HG03571 (cell line): ENCODE results near the gene GRM1.

ENCODE experiments used
- ATAC-seq: cut with Tn5 transposase; IDR thresholded peaks from one replicate; pipeline ENCODE4 v1.9.1; 2021; ENCODE audit not compliant: unreplicated experiment

The GRM1 gene

DNA sequence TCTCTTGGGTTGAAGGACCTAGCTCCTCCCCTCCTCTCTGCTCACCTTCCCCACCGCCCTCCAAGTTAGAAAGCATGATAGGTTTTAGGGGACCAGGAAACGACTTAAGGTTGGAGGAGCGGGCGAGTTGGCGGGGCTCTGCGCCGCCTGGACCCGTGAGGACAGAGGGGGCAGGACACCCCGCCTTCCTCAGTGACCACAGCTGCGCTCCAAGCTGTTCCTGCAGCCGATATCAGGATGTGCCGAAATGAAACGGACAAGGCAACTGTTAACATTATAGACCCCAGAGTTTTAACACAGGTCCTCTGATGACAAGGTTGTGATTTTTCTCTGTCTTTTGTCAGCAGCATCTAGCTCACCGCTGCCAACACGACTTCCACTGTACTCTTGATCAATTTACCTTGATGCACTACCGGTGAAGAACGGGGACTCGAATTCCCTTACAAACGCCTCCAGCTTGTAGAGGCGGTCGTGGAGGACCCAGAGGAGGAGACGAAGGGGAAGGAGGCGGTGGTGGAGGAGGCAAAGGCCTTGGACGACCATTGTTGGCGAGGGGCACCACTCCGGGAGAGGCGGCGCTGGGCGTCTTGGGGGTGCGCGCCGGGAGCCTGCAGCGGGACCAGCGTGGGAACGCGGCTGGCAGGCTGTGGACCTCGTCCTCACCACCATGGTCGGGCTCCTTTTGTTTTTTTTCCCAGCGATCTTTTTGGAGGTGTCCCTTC is at the start of gene GRM1:
Gene GRM1, plus strand, starts transcription at position 212 of the 722 bp plus-strand sequence. Its CDS starts 456 bp downstream, at position 668.
- ATAC-seq, result no peak

- ATAC-seq, result no peak
Measured at GRCh38 chr6:146009338-146009737, 19.5 kb upstream of the GRM1 start.

GRCh38 chr6:146014233-146014632 is 14.6 kb upstream of the GRM1 start:
- ATAC-seq, result no peak

DNA sequence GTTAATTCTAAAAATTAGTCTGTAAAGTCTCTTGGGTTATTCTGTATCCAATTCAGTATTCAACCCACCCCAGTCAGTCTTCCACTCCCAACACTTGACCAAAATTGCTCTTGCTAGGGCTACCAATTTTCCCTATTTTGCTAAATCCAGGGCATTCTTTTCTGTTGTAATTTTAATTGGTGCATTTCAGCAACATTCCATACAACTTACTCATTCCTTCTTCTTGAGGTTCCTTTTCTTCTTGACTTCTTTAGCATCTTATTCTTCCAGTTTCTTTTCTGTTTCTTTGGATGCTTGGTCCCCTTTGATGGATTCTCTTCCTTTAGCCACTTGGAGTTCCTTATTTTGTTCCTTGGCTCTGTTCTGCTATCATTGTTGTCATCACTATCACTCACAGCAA is 11.2 kb upstream of the GRM1 start:
- no peak for ATAC-seq

DNA sequence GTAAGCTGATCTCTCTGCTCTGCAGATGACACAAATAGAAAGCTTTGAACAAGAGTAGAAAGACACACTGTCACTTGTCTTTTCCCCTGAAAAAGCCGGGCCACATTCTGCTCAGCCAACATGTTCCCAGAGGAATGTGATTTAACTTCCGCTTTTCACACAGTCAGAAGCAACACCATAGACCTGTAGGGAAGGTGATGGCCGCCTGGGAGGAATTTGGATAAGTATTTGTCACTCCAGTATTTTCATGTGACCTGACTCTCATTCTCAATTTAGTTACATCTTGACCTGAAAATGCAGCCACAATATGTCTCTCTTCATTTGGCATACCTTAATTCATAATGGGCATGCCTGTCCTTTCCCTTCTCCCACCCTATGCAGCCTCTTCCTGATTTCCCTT is 2.0 kb upstream of the GRM1 start:
- no peak for ATAC-seq

DNA sequence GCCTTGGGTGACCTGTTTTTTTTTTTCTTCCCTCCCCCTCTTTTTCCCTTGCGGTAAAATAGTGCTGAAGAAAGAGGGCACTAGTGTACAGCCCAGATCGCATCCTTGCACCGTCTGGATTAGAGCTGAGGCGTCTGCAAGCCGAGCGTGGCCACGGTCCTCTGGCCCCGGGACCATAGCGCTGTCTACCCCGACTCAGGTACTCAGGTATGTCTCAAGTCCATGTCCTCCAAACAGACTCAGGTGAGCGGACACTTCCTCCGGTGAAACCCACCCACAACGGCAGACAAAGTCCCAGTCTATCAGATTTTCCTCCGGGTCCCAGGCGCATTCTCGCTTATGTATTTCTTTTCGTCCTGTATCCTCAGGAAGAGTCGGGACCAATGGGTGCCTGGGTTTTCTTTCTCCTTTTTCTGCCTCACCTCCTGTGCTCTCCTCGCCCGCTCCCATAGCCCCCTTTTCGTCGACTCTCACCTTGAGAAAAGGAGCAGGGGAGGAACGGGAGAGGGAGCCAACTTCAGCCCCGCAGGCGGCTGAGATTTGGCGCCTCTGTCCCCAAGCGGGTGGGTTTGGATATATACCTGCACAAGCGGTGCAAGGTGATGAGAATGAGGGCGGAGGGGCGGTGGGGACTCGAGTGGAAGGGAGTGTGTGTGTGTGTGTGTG is 1.1 kb upstream of the GRM1 start:
- ATAC-seq, result no peak

DNA sequence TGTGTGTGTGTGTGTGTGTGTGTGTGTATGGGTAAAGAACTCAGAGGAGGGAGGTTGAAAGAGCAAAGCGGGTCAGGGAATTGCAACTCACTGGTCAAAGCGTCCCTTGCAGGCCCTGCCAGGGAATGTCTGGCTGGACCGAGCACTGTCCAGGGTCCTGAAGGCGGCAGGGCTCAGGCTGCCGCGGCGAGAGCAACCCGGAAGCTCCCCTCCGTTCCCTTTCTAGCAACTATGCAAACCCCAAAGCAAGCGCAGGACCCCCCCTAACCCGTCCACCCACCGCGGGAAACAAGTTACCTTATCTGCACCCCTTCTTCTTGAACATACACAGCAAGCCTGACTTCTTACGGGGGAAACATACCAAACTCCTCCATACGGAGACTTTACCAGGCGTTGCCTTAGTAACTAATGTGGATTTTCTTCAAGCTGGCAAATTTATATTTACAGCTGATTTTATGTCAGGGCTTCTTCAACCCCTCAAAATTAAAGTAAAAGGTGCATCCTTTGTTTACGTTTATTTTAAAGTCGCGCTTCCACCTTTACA is 538 bp upstream of the GRM1 start:
- ATAC-seq, result no peak

GRCh38 chr6:146029573-146030184 is 817 bp downstream of the GRM1 start:
- no peak for ATAC-seq

DNA sequence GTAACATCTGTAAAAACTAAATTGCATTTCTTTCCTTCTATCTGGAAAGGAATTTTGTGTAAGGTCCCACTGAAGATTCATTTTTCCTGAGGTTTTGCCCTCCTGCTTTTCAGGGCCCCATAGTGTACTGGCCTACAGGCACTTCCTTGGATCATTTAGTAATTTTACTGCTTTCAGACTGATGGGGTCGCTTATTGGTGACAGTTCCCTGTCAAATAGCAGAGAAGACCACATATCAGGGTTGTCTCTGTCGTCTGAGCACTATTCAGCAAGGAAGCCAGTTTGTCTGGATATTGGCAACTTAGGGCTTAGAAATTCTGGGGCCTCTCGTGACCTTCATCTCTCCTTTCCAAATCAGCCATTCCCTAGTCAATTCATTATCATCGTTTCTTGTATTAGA is 3.5 kb downstream of the GRM1 start:
- ATAC-seq, result no peak

DNA sequence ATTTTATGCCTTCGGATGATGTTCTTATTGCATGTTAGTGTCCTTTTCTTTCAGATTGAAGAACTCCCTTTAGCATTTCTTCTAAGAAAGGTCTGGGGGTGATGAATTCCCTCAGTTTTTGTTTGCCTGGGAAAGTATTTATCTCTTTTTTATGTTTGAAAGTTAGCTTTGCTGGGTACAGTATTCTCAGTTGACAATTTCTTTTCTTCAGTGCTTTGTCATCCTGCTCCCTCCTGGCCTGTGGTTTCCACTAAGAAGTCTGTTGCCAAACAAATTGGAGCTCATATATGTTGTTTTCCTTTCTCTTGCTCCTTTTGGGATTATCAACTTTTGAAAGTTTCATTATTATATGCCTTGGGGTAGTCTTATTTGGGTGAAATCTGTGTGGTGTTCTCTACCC is 11.5 kb downstream of the GRM1 start:
- ATAC-seq, result no peak

DNA sequence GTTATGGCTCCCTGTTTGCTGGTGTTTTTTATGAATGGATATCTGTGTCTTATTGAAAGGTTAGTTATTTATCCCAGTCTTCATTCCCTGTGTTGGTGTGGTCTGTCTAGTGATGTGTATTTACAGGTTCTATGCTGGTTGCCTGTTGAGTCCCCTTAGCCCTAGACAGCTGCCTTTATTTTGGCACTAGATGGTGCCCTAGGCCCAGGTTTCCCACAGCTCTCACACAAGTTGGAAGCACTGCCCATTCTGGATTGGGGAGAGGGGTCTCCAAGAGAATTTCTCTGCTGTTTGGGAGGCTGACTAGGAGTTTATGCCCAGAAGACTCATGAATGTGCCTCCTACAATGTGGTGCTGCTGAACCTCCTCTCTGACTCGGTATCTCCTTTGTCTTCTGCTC is 12.4 kb downstream of the GRM1 start:
- ATAC-seq, result no peak

GRCh38 chr6:146047371-146047770 is 18.5 kb downstream of the GRM1 start:
- ATAC-seq, result no peak

DNA sequence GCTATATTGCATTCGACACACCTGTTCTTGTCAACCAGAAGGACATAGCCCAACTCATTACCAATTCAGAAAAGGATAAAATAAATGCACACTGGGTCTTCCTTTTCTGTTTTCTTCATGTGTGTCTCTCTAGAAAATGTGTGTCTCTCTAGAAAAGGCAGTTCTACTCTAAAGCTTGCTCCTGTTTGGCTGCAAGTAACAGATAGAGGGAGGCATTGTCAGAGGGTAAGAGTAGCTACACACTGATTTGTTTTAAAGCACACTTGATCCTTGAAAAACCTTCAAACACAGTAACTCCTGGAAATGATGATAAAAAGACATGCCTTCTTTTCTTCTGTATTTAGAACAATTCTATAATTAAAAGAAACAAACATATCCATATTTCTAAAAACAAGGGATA is 21.3 kb downstream of the GRM1 start:
- no peak for ATAC-seq

- no peak for ATAC-seq
Measured at GRCh38 chr6:146056506-146056905, 27.6 kb downstream of the GRM1 start.

DNA sequence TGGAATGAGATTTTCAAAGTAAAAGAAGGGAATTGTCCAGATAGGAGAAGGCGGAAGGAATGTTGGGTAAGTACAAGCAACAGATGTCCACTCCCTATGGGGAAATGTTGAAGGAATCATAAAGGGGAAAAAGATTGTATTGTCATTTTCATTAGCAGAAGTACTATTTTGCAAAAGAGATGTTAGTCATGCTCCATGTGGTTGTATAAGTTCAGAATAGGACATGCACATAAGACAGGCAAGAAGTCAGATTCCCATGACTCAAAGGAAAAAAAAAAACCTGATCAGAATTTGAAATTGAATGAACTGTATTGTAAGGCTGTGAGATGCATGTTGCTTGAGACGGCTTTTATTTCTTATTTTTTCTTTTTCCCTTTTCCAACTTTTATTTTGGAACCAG is 36.8 kb downstream of the GRM1 start:
- no peak for ATAC-seq

DNA sequence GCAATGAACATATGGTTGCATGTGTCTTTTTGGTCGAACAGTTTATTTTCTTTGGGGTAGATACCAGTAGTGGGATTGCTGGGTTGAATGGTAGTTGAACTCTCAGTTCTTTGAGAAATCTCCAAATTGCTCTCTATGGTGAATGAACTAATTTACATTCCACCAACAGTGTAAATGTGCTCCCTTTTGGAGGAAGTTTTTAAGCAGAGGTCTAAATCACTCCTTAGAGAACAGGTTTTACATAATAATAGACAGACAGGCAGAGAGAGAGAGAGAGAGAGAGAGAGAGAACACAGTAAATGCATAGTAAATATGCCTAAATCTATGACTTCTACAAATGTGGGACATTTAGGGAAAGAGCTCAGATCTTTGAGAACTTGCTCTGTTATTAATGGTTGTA is 37.6 kb downstream of the GRM1 start:
- no peak for ATAC-seq

- ATAC-seq, result no peak
Measured at GRCh38 chr6:146071781-146072180, 42.9 kb downstream of the GRM1 start.

GRCh38 chr6:146077992-146078391 is 49.1 kb downstream of the GRM1 start:
- no peak for ATAC-seq

GRCh38 chr6:146087386-146087785 is 58.5 kb downstream of the GRM1 start:
- no peak for ATAC-seq

- ATAC-seq, result no peak
Measured at GRCh38 chr6:146090474-146090873, 61.6 kb downstream of the GRM1 start.

DNA sequence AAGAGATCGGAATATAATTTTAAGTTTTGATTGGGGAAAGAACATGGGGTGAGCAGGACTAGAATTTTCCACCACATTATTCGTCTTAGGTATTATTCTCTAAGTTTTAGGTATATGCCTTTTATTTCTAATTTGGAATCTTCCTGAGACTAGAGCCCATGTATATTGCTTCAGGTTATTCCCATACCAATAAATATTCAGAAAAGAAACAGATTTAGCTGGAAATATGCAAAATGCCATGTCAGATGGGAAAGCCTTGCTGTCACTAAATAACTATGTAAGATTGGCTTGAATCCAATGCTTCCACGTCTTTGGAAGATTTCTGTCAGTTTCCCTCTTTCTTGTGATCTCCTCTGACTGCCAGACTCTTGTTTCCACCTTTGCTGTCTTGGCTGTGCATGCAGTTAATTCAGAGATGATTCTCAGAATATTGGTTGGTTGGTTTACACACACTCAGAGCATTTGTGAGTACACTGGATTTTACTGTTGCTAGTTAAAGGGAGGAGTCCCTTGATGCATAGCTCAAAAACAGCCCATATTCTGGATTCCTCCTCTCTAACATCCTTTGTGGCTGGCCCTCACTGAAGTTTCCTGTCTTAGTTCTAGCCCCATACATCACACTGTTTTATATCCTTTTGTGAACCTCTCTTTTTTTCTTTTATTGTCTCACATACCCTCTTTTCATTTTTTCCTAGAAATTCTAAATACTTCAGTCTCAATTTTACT is 64.3 kb downstream of the GRM1 start:
- no peak for ATAC-seq
